Stomach (tissue), 9 donors: ENCODE results near the gene CRYGS. TPM values are rescaled to one million over a fixed set of nuclear protein-coding genes. Genes with fewer than 3 reads are reported as not detected.
"Not testable (repeated sequence)": the region's sequence is repeated elsewhere in the genome, so short reads cannot be mapped to it uniquely, and the experiment has no call there.

Source experiments
- DNase-seq, 2 donors: peaks; one replicate each; pipeline versions ENCODE4 v3.0.0 to v3.0.0-alpha.2; 2013 to 2019
- H3K27ac ChIP-seq, 5 donors: fragments of 200-600 bp in 4 of 5; sonication (generic) in 4 of 5; one replicate each; pipeline ENCODE4 v1.5.1; 2013 to 2019; ENCODE audit warnings: mild to moderate bottlenecking in 1 of 5, moderate library complexity in 1 of 5
- H3K27me3 ChIP-seq, 3 donors: fragments of 200-600 bp; sonication (generic); one replicate each; pipeline ENCODE4 v1.5.1; 2017 to 2019; ENCODE audit warnings: mixed run types in 1 of 3
- H3K36me3 ChIP-seq, 4 donors: fragments of 200-600 bp; sonication (generic); 1 replicate in 3 of 4; 2 replicates in 1 of 4; pipeline ENCODE4 v1.5.1; 2016 to 2019
- H3K4me1 ChIP-seq, 4 donors: fragments of 200-600 bp; sonication (generic); one replicate each; pipeline ENCODE4 v1.5.1; 2016 to 2019
- H3K4me3 ChIP-seq, 4 donors: fragments of 200-600 bp; sonication (generic) in 3 of 4; one replicate each; pipeline ENCODE4 v1.5.1; 2016 to 2019; ENCODE audit warnings: mild to moderate bottlenecking in 1 of 4
- H3K9me3 ChIP-seq, 4 donors: fragments of 200-600 bp; sonication (generic); one replicate each; pipeline ENCODE4 v1.5.1; 2016 to 2019
- CTCF ChIP-seq, 7 experiments: fragments of 450-650 bp in 4 of 7; fragments of 200-600 bp in 3 of 7; sonication (generic) in 3 of 7; IDR thresholded peaks; one replicate each; pipeline ENCODE4 v1.5.1; 2016 to 2019; ENCODE audit warnings: antibody characterized with exemption in 7 of 7, control low read depth in 2 of 7, mild to moderate bottlenecking in 1 of 7
- EP300 ChIP-seq: sonication (generic); formaldehyde crosslinking; IDR thresholded peaks from one replicate; pipeline ENCODE4 v1.6.1; 2017; ENCODE audit warnings: antibody characterized with exemption
- POLR2A ChIP-seq, 4 donors: fragments of 450-650 bp; IDR thresholded peaks; one replicate each; pipeline ENCODE4 v1.6.1; 2016; ENCODE audit warnings: antibody characterized with exemption in 4 of 4, control low read depth in 2 of 4, mild to moderate bottlenecking in 1 of 4, moderate library complexity in 1 of 4
- POLR2AphosphoS5 ChIP-seq, 3 donors: sonication (generic); formaldehyde crosslinking; IDR thresholded peaks; one replicate each; pipeline ENCODE4 v1.6.1; 2016; ENCODE audit warnings: antibody characterized with exemption in 3 of 3
- WGBS, 5 donors: extraction: QIAGEN DNeasy Blood & Tissue Kit in 3 of 5; methylation state at CpG; one replicate each; pipeline versions ENCODE4 v1.1.5 to v1.1.7; 2013 to 2018; 5-methylcytosine and 5-hydroxymethylcytosine counted together
- intact Hi-C: fragments of 100-400 bp; cut with DNase I; formaldehyde crosslinking; loops from one replicate; pipeline ENCODE4 v1.15.1; 2023; ENCODE audit warnings: low total_unique reads
- polyA plus RNA-seq, 3 donors: library from polyadenylated mRNA; stranded (reverse); fragments of 200-250 nt; gene quantifications; one replicate each; pipeline ENCODE4 v1.2.3, GENCODE V29; 2013
- total RNA-seq, 5 donors: library from RNA; depleted of rRNA; stranded (reverse); fragments of >200 nt; gene quantifications; one replicate each; pipeline versions ENCODE4 v1.1.0 to v1.2.3, GENCODE V29; 2014 to 2016
- donor health status: healthy with polysubstance abuse.
- donor health status: Bipolar disorder and iron deficiency.
- donor health status: healthy.

Gene CRYGS
- total and polyA plus RNA-seq, 8 donors = 1.8 to 6.6 (median 4.7) TPM; not detected in 2

- no peak overlapping the region for H3K27ac ChIP-seq
- no peaks in the 10 kb centered on the region for H3K36me3 ChIP-seq
- peaks cover 0 to 4% (median 0%) of the 10 kb centered on the region in 4 donors for H3K4me1 ChIP-seq
- TF ChIP-seq POLR2A (IDR thresholded peaks at IDR 0.05) = no peak
- TF ChIP-seq POLR2AphosphoS5 (IDR thresholded peaks at IDR 0.05) = no peak
- no peak for TF ChIP-seq EP300
- no peak for TF ChIP-seq CTCF (IDR thresholded peaks at IDR 0.05)
- H3K27me3 ChIP-seq = peaks cover 0 to 10% (median 0%) of the 10 kb centered on the region in 3 donors
- H3K9me3 ChIP-seq = no peaks in the 10 kb centered on the region
- H3K4me3 ChIP-seq = no peak overlapping the region
- WGBS, 5 donors = 68 to 83% (median 77%) methylated on average over 3 of the region's 3 CpGs
- intact Hi-C loops = no loop called here
- DNase-seq = no peak
Measured at GRCh38 chr3:186506191-186506739, 37.9 kb downstream of the CRYGS start.

GRCh38 chr3:186502966-186503712, 41.0 kb downstream of the CRYGS start:
- no peak for DNase-seq
- TF ChIP-seq POLR2AphosphoS5 (IDR thresholded peaks at IDR 0.05) = no peak
- TF ChIP-seq EP300 = no peak
- TF ChIP-seq CTCF (IDR thresholded peaks at IDR 0.05) = no peak
- no peak for TF ChIP-seq POLR2A (IDR thresholded peaks at IDR 0.05)
- H3K4me3 ChIP-seq = no peak overlapping the region
- peaks cover 0 to 10% (median 0%) of the 10 kb centered on the region in 3 donors for H3K27me3 ChIP-seq
- H3K4me1 ChIP-seq = peaks cover 0 to 4% (median 0%) of the 10 kb centered on the region in 4 donors
- H3K36me3 ChIP-seq = no peaks in the 10 kb centered on the region
- H3K27ac ChIP-seq = no peak overlapping the region
- H3K9me3 ChIP-seq = peaks cover 0 to 4% (median 0%) of the 10 kb centered on the region in 4 donors
- 62 to 73% (median 66%) methylated on average over 6 of the region's 6 CpGs for WGBS, 5 donors
- intact Hi-C loops = no loop called here

- no peak overlapping the region for H3K4me3 ChIP-seq
- peaks cover 0 to 10% (median 0%) of the 10 kb centered on the region in 3 donors for H3K27me3 ChIP-seq
- H3K36me3 ChIP-seq = no peaks in the 10 kb centered on the region
- intact Hi-C loops = no loop called here
- peaks cover 0 to 4% (median 0%) of the 10 kb centered on the region in 4 donors for H3K4me1 ChIP-seq
- H3K27ac ChIP-seq = no peak overlapping the region
- TF ChIP-seq POLR2A (IDR thresholded peaks at IDR 0.05) = no peak
- no peak for TF ChIP-seq EP300
- TF ChIP-seq POLR2AphosphoS5 (IDR thresholded peaks at IDR 0.05) = no peak
- TF ChIP-seq CTCF (IDR thresholded peaks at IDR 0.05) = no peak
- no peak for DNase-seq
- H3K9me3 ChIP-seq = peaks cover 0 to 4% (median 0%) of the 10 kb centered on the region in 4 donors
- WGBS, 5 donors = 32 to 42% (median 36%) methylated on average over 5 of the region's 5 CpGs
Measured at GRCh38 chr3:186502138-186502948, 41.8 kb downstream of the CRYGS start.

DNA sequence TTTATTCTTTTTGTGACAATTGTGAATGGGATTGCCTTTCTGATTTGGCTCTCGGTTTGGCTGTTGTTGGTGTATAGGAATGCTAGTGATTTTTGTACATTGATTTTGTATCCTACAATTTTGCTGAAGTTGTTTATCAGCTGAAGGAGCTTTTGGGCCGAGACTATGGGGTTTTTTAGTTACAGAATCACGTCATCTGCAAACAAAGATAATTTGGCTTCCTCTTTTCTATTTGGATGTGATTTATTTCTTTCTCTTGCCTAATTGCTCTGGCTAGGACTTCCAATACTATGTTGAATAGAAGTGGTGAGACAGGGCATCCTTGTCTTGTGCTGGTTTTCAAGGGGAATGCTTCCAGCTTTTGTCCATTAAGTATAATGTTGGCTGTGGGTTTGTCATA, 44.2 kb downstream of the CRYGS start:
- H3K9me3 ChIP-seq, intact Hi-C loops, H3K4me3 ChIP-seq, H3K27me3 ChIP-seq, H3K27ac ChIP-seq, DNase-seq, H3K36me3 ChIP-seq: not testable (repeated sequence)
- 58 to 81% (median 66%) methylated on average over 3 of the region's 3 CpGs for WGBS, 5 donors
- H3K4me1 ChIP-seq = peaks cover 11 to 21% (median 15%) of the 10 kb centered on the region in 4 donors

DNA sequence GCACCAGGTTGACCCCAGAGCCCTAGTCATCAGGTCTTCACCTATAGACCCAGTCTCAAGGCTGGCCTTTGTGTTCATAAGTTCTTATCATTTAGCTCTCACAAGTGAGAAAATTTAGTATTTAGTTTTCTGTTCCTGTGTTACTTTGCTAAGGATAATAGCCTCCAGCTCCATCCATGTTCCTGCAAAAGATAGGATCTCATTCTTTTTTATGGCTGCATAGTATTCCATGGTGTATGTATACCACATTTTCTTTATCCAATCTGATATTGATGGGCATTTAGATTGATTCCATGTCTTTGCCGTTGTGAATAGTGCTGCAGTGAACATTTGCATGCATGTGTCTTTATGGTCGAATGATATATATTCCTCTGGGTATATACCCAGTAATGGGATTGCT, 46.2 kb downstream of the CRYGS start:
- DNase-seq, H3K36me3 ChIP-seq, intact Hi-C loops, H3K4me3 ChIP-seq, H3K9me3 ChIP-seq, H3K27me3 ChIP-seq, H3K27ac ChIP-seq: not testable (repeated sequence)
- H3K4me1 ChIP-seq = peaks cover 11 to 21% (median 17%) of the 10 kb centered on the region in 4 donors
- 91 to 99% (median 95%) methylated on average over 2 of the region's 2 CpGs for WGBS, 5 donors
